ENCODE results near the gene COG1. TPM values are rescaled to one million over a fixed set of nuclear protein-coding genes. Genes with fewer than 3 reads are reported as not detected.

COG1 gene
- polyA plus RNA-seq, 1 donor (not counting 4 experiments of a cell fraction or from before 2014, with no cell fraction given) = 16.4 TPM

DNA sequence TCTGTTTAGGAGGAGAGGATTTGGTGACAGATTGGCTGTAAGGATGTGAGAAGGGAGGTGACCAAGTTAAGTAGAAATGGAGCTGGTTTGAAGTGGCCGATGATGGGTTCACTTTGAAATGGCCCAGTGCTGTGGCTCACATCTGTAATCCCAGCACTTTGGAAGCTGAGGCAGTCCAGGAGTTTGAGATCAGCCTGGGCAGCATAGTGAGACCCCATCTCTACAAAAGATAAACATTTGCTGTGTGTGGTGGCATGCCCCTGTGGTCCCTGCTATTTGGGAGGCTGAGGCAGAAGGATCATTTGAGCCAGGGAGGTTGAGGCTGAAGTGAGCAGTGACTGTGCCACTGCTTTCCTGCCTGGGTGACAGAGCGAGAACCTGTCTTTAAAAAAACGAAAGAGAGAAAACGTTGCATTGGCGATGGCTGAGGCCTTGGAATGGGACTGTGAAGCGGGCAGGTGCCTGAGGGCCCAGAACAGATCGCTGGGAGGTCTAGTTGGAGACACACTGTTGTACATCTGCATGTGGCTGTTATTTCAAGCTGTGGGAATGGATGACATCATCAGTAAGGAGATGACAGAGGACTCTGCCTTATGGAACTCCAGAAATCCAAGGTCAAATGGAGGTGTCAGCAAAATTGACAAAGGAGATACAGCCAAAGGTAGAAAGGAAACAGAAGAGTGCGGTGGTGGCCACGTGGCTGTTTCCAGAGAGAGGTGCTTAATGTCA lies 5.5 kb downstream of the COG1 start:
- peaks cover 34 to 44% of the 10 kb centered on the region in 2 experiments for H3K36me3 ChIP-seq (ENCODE audit: control insufficient read depth in 2 of 2, extremely low read depth in 1 of 2, insufficient read depth in 2 of 2, low read length in 2 of 2)
- H3K9me3 ChIP-seq (ENCODE audit: control insufficient read depth, low read depth, low read length) = no peaks in the 10 kb centered on the region
- H3K4me1 ChIP-seq (ENCODE audit: control insufficient read depth, extremely low read depth, insufficient read depth, low read length) = peaks cover 4% of the 10 kb centered on the region
- H3K4me2 ChIP-seq (ENCODE audit: control insufficient read depth, extremely low read depth, insufficient read depth, low read depth, low read length) = no peak overlapping the region
- H3K9me1 ChIP-seq (ENCODE audit: control insufficient read depth, extremely low read depth, insufficient read depth, low read length) = no peaks in the 10 kb centered on the region
- DNase-seq (ENCODE audit: low read depth, low spot score) (no peak), FAIRE-seq (no peak)
- TF ChIP-seq EZH2 (IDR thresholded peaks at IDR 0.05; ENCODE audit: low read length) = no peak
- TF ChIP-seq, protein P1, sequence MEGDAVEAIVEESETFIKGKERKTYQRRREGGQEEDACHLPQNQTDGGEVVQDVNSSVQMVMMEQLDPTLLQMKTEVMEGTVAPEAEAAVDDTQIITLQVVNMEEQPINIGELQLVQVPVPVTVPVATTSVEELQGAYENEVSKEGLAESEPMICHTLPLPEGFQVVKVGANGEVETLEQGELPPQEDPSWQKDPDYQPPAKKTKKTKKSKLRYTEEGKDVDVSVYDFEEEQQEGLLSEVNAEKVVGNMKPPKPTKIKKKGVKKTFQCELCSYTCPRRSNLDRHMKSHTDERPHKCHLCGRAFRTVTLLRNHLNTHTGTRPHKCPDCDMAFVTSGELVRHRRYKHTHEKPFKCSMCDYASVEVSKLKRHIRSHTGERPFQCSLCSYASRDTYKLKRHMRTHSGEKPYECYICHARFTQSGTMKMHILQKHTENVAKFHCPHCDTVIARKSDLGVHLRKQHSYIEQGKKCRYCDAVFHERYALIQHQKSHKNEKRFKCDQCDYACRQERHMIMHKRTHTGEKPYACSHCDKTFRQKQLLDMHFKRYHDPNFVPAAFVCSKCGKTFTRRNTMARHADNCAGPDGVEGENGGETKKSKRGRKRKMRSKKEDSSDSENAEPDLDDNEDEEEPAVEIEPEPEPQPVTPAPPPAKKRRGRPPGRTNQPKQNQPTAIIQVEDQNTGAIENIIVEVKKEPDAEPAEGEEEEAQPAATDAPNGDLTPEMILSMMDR (optimal IDR thresholded peaks at IDR 0.05 in 1 of 3, IDR thresholded peaks at IDR 0.05 in 1 of 3, conservative IDR thresholded peaks at IDR 0.05 in 1 of 3; ENCODE audit: extremely low read depth in 1 of 3, insufficient read depth in 2 of 3, low read length in 3 of 3) = no peak
- peaks cover 8% of the 10 kb centered on the region for H3K79me2 ChIP-seq (ENCODE audit: control insufficient read depth, insufficient read depth, low read length)
- H3K27me3 ChIP-seq (ENCODE audit: control insufficient read depth, extremely low read depth, insufficient read depth, low read length) = no peaks in the 10 kb centered on the region
- H3K4me3 ChIP-seq (ENCODE audit: control insufficient read depth in 2 of 3, extremely low read depth in 1 of 3, insufficient read depth in 2 of 3, low read depth in 1 of 3, low read length in 3 of 3) = no peak overlapping the region
- no peak overlapping the region for H3K27ac ChIP-seq (ENCODE audit: control insufficient read depth, insufficient read depth, low read length)
- no peak overlapping the region for H2AFZ ChIP-seq (ENCODE audit: control insufficient read depth, low read length)
- H4K20me1 ChIP-seq (ENCODE audit: control insufficient read depth, extremely low read depth, insufficient read depth, low read length) = peaks cover 2% of the 10 kb centered on the region
- H3K9ac ChIP-seq (ENCODE audit: control insufficient read depth, extremely low read depth, insufficient read depth, low read length) = no peak overlapping the region
- dilution Hi-C loops (cut with MboI; ENCODE audit: extremely low pct_ligation_motif_present, low sequenced_read_pairs) = no loop called here

DNA sequence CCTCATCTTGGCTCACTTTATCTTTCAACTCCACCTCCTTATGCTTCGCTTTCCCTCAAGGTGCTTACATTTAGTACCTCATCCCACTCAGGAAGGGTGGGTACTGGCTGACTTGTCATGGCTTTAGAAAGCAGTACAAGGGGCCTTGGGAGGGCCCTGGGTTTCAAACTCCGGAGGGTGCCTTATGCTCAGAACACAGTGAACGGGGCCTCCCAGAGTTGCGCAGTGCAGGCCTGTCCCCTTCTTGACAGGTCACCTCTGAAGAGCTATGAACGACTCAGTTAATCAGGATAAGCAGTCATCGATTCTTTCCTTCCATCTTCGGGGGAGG lies 6.0 kb downstream of the COG1 start:
- Histone ChIP-seq H3K9ac (ENCODE audit: control insufficient read depth, extremely low read depth, insufficient read depth, low read length) (no peak overlapping the region), H3K4me1 (ENCODE audit: control insufficient read depth, extremely low read depth, insufficient read depth, low read length) (peaks cover under 1% of the 10 kb centered on the region), H3K27me3 (ENCODE audit: control insufficient read depth, extremely low read depth, insufficient read depth, low read length) (no peaks in the 10 kb centered on the region), H4K20me1 (ENCODE audit: control insufficient read depth, extremely low read depth, insufficient read depth, low read length) (peaks cover 2% of the 10 kb centered on the region), H3K4me3 (ENCODE audit: control insufficient read depth in 2 of 3, extremely low read depth in 1 of 3, insufficient read depth in 2 of 3, low read depth in 1 of 3, low read length in 3 of 3) (no peak overlapping the region), H3K9me3 (ENCODE audit: control insufficient read depth, low read depth, low read length) (no peaks in the 10 kb centered on the region), H3K9me1 (ENCODE audit: control insufficient read depth, extremely low read depth, insufficient read depth, low read length) (no peaks in the 10 kb centered on the region), H2AFZ (ENCODE audit: control insufficient read depth, low read length) (no peak overlapping the region), H3K4me2 (ENCODE audit: control insufficient read depth, extremely low read depth, insufficient read depth, low read depth, low read length) (no peak overlapping the region), H3K27ac (ENCODE audit: control insufficient read depth, insufficient read depth, low read length) (no peak overlapping the region), H3K36me3 (ENCODE audit: control insufficient read depth in 2 of 2, extremely low read depth in 1 of 2, insufficient read depth in 2 of 2, low read length in 2 of 2) (peaks cover 36 to 49% of the 10 kb centered on the region in 2 experiments), H3K79me2 (ENCODE audit: control insufficient read depth, insufficient read depth, low read length) (peaks cover 4% of the 10 kb centered on the region)
- DNase-seq (ENCODE audit: low read depth, low spot score) = no peak
- dilution Hi-C loops (cut with MboI; ENCODE audit: extremely low pct_ligation_motif_present, low sequenced_read_pairs) = no loop called here
- no peak for FAIRE-seq
- no peak for TF ChIP-seq EZH2 (IDR thresholded peaks at IDR 0.05; ENCODE audit: low read length)
- TF ChIP-seq, protein P1 (optimal IDR thresholded peaks at IDR 0.05 in 1 of 3, IDR thresholded peaks at IDR 0.05 in 1 of 3, conservative IDR thresholded peaks at IDR 0.05 in 1 of 3; ENCODE audit: extremely low read depth in 1 of 3, insufficient read depth in 2 of 3, low read length in 3 of 3) = no peak
